Body of pancreas (tissue), 4 donors: Measurements from ENCODE around the gene PIP5K1A. TPM values are rescaled to one million over a fixed set of nuclear protein-coding genes. Genes with fewer than 3 reads are reported as not detected.

Experiments
- ATAC-seq: fragments of 150-250 bp; one replicate; pipeline ENCODE4 v1.9.1; 2016
- DNase-seq, 4 donors: peaks; one replicate each; pipeline ENCODE4 v3.0.0-alpha.2; 2019
- H3K27ac ChIP-seq, 4 donors: fragments of 200-600 bp; sonication (generic); 1 replicate in 3 of 4; 2 replicates in 1 of 4; pipeline versions ENCODE4 v1.5.1 to v1.6.1; 2016 to 2019; ENCODE audit warnings: mild to moderate bottlenecking in 1 of 4, mixed read lengths in 1 of 4, moderate library complexity in 1 of 4
- H3K27me3 ChIP-seq, 2 donors: fragments of 200-600 bp; sonication (generic); one replicate each; pipeline ENCODE4 v1.6.0; 2016; ENCODE audit warnings: mild to moderate bottlenecking in 1 of 2
- H3K36me3 ChIP-seq, 2 donors: fragments of 200-600 bp; sonication (generic); replicated peaks in 1 of 2; 2 replicates each; pipeline ENCODE4 v1.5.1; 2016; ENCODE audit warnings: low read depth in 2 of 2; ENCODE audit not compliant: insufficient read depth in 1 of 2
- H3K4me1 ChIP-seq: fragments of 200-600 bp; sonication (generic); one replicate; pipeline ENCODE4 v1.6.0; 2016
- H3K4me3 ChIP-seq, 2 donors: fragments of 200-600 bp; sonication (generic); 1 replicate in 1 of 2; 2 replicates in 1 of 2; pipeline ENCODE4 v1.5.1; 2016 to 2019
- H3K9me3 ChIP-seq, 3 donors: fragments of 200-600 bp; sonication (generic); 1 replicate in 2 of 3; 2 replicates in 1 of 3; pipeline ENCODE4 v1.5.1; 2016
- CTCF ChIP-seq, 7 experiments: fragments of 450-650 bp in 4 of 7; fragments of 200-600 bp in 3 of 7; sonication (generic) in 3 of 7; IDR thresholded peaks; one replicate each; pipeline ENCODE4 v1.5.1; 2016 to 2019; ENCODE audit warnings: antibody characterized with exemption in 7 of 7
- POLR2A ChIP-seq, 3 donors: fragments of 450-650 bp; IDR thresholded peaks; one replicate each; pipeline ENCODE4 v1.6.1; 2016; ENCODE audit warnings: antibody characterized with exemption in 3 of 3, mild to moderate bottlenecking in 2 of 3
- WGBS, 2 donors: methylation state at CpG; one replicate each; pipeline ENCODE4 v1.1.5; 2017; 5-methylcytosine and 5-hydroxymethylcytosine counted together
- intact Hi-C: fragments of 100-400 bp; cut with DNase I; formaldehyde crosslinking; loops from one replicate; pipeline ENCODE4 v1.15.1; 2023
- total RNA-seq, 2 donors: library from RNA; depleted of rRNA; stranded (reverse); fragments of >200 nt; gene quantifications; one replicate each; pipeline ENCODE4 v1.1.0, GENCODE V29; 2016

Gene PIP5K1A
- total RNA-seq, 2 donors from 2014 or later, result 19.5 to 51.4 TPM

DNA sequence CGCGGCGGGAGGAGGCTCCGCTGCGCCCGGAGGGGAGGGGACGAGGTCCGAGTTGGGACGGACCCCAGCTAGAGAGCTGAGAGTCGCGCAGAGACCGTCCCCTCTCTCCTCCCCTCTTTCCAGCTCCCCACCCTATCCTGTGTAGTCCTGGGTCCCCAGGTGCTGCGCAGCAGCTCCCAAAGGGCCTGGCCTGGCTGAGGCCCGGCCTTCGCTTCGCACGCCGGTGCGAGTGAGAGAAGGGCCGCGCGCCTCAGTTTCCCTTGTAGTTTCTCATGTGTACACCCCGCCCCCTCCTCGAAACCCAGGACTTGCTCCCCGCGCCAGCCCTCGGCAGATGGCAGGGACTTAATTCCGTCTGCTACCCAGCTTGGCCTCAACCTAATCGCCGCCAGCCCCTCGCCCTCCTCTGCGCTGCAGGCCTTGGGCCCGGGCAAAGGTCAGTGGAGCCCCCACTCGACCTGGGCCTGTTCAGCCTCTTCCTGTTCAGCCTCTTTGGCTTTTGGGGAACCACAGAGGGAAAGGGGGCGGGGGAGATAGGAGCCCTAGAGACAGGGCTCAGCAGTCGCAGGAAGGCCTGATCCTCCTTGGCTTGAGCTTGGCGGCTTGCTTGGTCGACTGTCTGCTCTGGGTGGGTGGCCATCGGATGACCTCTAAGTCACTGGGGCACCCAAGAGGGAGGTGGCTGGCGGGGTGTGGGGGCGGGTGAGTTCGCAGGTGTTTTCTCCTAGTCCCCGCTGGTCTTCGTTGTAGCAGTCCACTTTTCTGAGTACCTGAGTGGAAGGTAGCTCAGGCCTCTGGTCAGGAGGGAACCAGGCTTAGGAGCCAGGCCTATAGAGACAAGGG lies 84.8 kb downstream of the PIP5K1A start:
- 2 to 11% methylated on average over 5 to 44 of the region's 44 CpGs for WGBS, 2 donors
- H3K27me3 ChIP-seq, result no peaks in the 10 kb centered on the region

DNA sequence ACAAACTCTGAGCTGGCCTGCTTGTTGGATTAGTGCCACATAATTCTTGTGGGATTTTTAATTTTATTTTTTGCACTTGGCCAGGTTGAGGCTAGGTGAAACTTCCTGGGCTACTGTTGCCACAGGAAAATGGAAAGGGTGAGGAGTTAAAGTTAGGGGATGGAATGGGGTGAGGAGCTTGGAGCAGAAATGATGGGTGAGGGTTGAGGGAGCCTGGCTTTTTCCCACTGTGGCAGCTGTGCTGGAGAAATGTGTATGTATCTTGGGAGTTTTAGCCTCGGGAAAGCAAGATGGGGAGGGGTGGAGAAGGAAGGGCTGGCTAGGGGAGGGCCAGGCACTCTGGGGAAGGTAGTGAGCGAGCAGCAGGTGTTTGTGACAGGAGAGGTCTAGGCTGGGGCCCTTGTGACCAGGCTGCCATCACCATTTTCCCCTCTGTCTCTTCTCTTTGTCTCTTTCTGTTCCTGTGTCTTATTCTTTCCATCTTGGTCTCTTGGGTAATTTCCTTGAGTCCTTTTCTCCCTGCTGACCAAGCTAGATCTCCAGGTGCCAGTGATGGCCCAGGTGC lies 85.7 kb downstream of the PIP5K1A start:
- H3K4me1 ChIP-seq, result peaks cover 27% of the 10 kb centered on the region
- intact Hi-C loops, result no loop called here
- 28 to 31% methylated on average over 2 of the region's 2 CpGs for whole genome bisulfite sequencing, 2 donors
- no peak overlapping the region for H3K4me3 ChIP-seq
- peak; percentile 66 to 80 (median 80) for DNase-seq
- H3K36me3 ChIP-seq, result peaks cover 8 to 24% of the 10 kb centered on the region in 2 donors
- H3K27me3 ChIP-seq, result no peaks in the 10 kb centered on the region
- peak in 2 of 3 donors; percentile 53 to 68 for TF ChIP-seq POLR2A (IDR thresholded peaks at IDR 0.05)
- no peak for TF ChIP-seq CTCF (IDR thresholded peaks at IDR 0.05)
- H3K9me3 ChIP-seq, result no peaks in the 10 kb centered on the region
- ATAC-seq, result no peak
- peak overlapping the region; percentile 94 to 99 (median 98) for H3K27ac ChIP-seq

More for the DNA sequence above, 84.8 kb downstream of the PIP5K1A start:
- intact Hi-C loops, result no loop called here
- H3K36me3 ChIP-seq, result peaks cover 8 to 16% of the 10 kb centered on the region in 2 donors
- peaks cover 27% of the 10 kb centered on the region for H3K4me1 ChIP-seq
- ATAC-seq (no peak), DNase-seq (peak in 3 of 4 donors; percentile 34 to 58 (median 34))
- no peak for TF ChIP-seq CTCF (IDR thresholded peaks at IDR 0.05)
- no peak for TF ChIP-seq POLR2A (IDR thresholded peaks at IDR 0.05)
- H3K27ac ChIP-seq, result peak overlapping the region; percentile 94 to 99 (median 98)
- H3K9me3 ChIP-seq, result no peaks in the 10 kb centered on the region
- peak overlapping the region; percentile 91 for H3K4me3 ChIP-seq

DNA sequence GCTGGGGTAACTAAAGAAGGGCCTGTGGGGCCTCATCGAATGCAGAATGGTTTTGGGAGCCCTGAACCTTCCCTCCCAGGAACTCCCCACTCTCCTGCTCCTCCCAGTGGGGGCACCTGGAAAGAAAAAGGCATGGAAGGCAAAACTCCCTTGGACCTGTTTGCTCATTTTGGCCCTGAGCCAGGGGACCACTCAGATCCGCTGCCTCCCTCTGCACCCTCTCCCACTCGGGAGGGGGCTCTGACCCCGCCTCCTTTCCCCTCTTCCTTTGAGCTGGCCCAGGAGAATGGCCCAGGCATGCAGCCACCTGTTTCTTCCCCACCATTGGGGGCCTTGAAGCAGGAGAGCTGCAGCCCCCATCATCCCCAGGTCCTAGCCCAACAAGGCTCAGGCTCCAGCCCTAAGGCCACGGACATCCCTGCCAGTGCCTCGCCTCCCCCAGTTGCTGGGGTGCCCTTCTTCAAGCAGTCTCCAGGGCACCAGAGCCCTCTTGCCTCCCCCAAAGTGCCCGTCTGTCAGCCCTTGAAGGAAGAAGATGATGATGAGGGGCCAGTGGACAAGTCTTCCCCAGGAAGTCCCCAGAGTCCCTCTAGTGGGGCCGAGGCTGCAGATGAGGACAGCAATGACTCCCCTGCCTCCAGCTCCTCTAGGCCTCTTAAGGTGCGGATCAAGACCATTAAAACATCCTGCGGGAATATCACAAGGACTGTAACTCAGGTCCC lies 88.4 kb downstream of the PIP5K1A start:
- no peaks in the 10 kb centered on the region for H3K9me3 ChIP-seq
- ATAC-seq (no peak), DNase-seq (no peak)
- no peak for TF ChIP-seq CTCF (IDR thresholded peaks at IDR 0.05)
- TF ChIP-seq POLR2A (IDR thresholded peaks at IDR 0.05), result no peak
- H3K27me3 ChIP-seq, result no peaks in the 10 kb centered on the region
- H3K4me3 ChIP-seq, result no peak overlapping the region
- H3K27ac ChIP-seq, result no peak overlapping the region
- intact Hi-C loops, result no loop called here
- 84 to 85% methylated on average over 7 to 10 of the region's 10 CpGs for WGBS, 2 donors
- H3K36me3 ChIP-seq, result peaks cover 8 to 32% of the 10 kb centered on the region in 2 donors
- H3K4me1 ChIP-seq, result peaks cover 22% of the 10 kb centered on the region

DNA sequence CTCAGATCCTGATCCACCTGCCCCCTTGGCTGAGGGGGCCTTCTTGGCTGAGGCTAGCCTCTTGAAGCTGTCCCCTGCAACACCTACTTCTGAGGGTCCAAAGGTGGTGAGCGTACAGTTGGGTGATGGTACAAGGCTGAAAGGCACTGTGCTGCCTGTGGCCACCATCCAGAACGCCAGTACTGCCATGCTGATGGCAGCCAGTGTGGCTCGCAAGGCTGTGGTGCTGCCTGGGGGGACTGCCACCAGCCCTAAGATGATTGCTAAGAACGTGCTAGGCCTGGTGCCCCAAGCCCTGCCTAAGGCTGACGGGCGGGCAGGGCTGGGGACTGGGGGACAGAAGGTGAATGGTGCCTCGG lies 89.0 kb downstream of the PIP5K1A start:
- TF ChIP-seq POLR2A (IDR thresholded peaks at IDR 0.05) (no peak), CTCF (IDR thresholded peaks at IDR 0.05) (no peak)
- DNase-seq (no peak), ATAC-seq (no peak)
- Histone ChIP-seq H3K4me3 (no peak overlapping the region), H3K4me1 (peaks cover 22% of the 10 kb centered on the region), H3K27me3 (no peaks in the 10 kb centered on the region), H3K9me3 (no peaks in the 10 kb centered on the region), H3K36me3 (peaks cover 8 to 34% of the 10 kb centered on the region in 2 donors), H3K27ac (no peak overlapping the region)
- 87 to 88% methylated on average over 7 of the region's 7 CpGs for WGBS, 2 donors
- intact Hi-C loops, result no loop called here
